K562 (cell line): Measurements from ENCODE around the gene BICC1. TPM values are rescaled to one million over a fixed set of nuclear protein-coding genes. Genes with fewer than 3 reads are reported as not detected.
A peak's percentile ranks its signal among the peaks of the same experiment; 100 is the strongest.

Experiments used
- ATAC-seq: fragments of 200-7000 bp; cut with Tn5 transposase; 3 replicates; pipeline ENCODE4 v1.9.1; 2020; ENCODE audit warnings: moderate library complexity
- BruUV-seq: library from RNA; stranded (reverse); fragments of 400-500 nt; replicated peaks from 2 replicates; lab custom pipeline; 2021; lab: Mats Ljungman, UMichigan
- CTCF ChIA-PET: fragments of 300-600 bp; formaldehyde crosslinking; extraction: SDS; loops from one replicate; lab custom pipeline; 2021; ENCODE audit warnings: low intra/inter-chr PET ratio; lab: Yijun Ruan, JAX
- POLR2A ChIA-PET: fragments of 300-600, 350-650 bp; sonication (Branson Sonifier 250); formaldehyde crosslinking; extraction: SDS; loops from one replicate; lab custom pipeline; 2021; ENCODE audit warnings: antibody characterized with exemption, inconsistent platforms; lab: Yijun Ruan, JAX
- DNase-seq, 4 experiments: peaks; one replicate each; pipeline versions ENCODE4 v3.0.0 to v3.0.0-alpha.2; 2011 to 2018; ENCODE audit warnings: low spot score in 3 of 4, mixed read lengths in 3 of 4; ENCODE audit errors: extremely low read depth in 1 of 4
- FAIRE-seq: peaks from 2 replicates; lab custom pipeline; 2011; peaks lifted over from hg19 to GRCh38; lab: Jason Lieb, UNC
- H2AFZ ChIP-seq: 2 replicates; pipeline ENCODE4 v1.6.0; 2011; ENCODE audit warnings: low read depth, low read length, control low read depth, inconsistent platforms
- H3K27ac ChIP-seq: fragments of 200-600 bp; 3 replicates; pipeline ENCODE4 v1.8.0; 2011; ENCODE audit warnings: low read depth, mild to moderate bottlenecking, control low read depth, inconsistent platforms, low read length, moderate library complexity, mixed read lengths; ENCODE audit errors: extremely low read depth
- H3K27me3 ChIP-seq, 2 experiments: fragments of 300-600 bp in 1 of 2; 2 replicates in 1 of 2; 3 replicates in 1 of 2; pipeline versions ENCODE4 v1.6.0 to v1.8.0; 2011; ENCODE audit warnings: inconsistent platforms in 2 of 2, low read length in 2 of 2, mild to moderate bottlenecking in 1 of 2, mixed read lengths in 1 of 2, moderate library complexity in 1 of 2; ENCODE audit not compliant: control insufficient read depth in 2 of 2, insufficient read depth in 2 of 2
- H3K36me3 ChIP-seq: fragments of 300-600 bp; 3 replicates; pipeline ENCODE4 v1.8.0; 2011; ENCODE audit warnings: mild to moderate bottlenecking, low read length, inconsistent platforms; ENCODE audit not compliant: control insufficient read depth, insufficient read depth
- H3K4me1 ChIP-seq, 2 experiments: fragments of 200-600 bp in 1 of 2; replicated peaks in 1 of 2; 2 replicates in 1 of 2; 3 replicates in 1 of 2; pipeline versions ENCODE4 v1.5.1 to v1.8.0; 2011; ENCODE audit warnings: inconsistent platforms in 2 of 2, low read length in 2 of 2, mild to moderate bottlenecking in 1 of 2, mixed read lengths in 1 of 2, moderate library complexity in 1 of 2; ENCODE audit not compliant: control insufficient read depth in 2 of 2, insufficient read depth in 2 of 2
- H3K4me2 ChIP-seq: 2 replicates; pipeline ENCODE4 v1.6.1; 2011; ENCODE audit warnings: low read length, control low read depth, inconsistent platforms, mixed read lengths; ENCODE audit not compliant: insufficient read depth
- H3K4me3 ChIP-seq: fragments of 200-600 bp; sonication (generic), shearing (Covaris generic); 2 replicates; pipeline ENCODE4 v1.5.1; 2016; ENCODE audit warnings: control low read depth, inconsistent platforms
- H3K79me2 ChIP-seq: fragments of 200-600 bp; 3 replicates; pipeline ENCODE4 v1.8.0; 2011; ENCODE audit warnings: low read length, inconsistent platforms; ENCODE audit not compliant: control insufficient read depth, insufficient read depth
- H3K9ac ChIP-seq, 2 experiments: 2 replicates each; pipeline versions ENCODE4 v1.6.0 to v1.6.1; 2011; ENCODE audit warnings: low read depth in 2 of 2, low read length in 2 of 2, control low read depth in 1 of 2, inconsistent platforms in 1 of 2, mild to moderate bottlenecking in 1 of 2, mixed read lengths in 1 of 2; ENCODE audit not compliant: insufficient read depth in 1 of 2
- H3K9me1 ChIP-seq: one replicate; pipeline ENCODE4 v1.6.0; 2011; ENCODE audit warnings: inconsistent platforms, mild to moderate bottlenecking, low read length, moderate library complexity; ENCODE audit not compliant: control insufficient read depth, insufficient read depth
- H3K9me3 ChIP-seq: replicated peaks from 2 replicates; pipeline ENCODE4 v1.5.1; 2011; ENCODE audit warnings: low read depth, low read length, inconsistent platforms; ENCODE audit not compliant: control insufficient read depth, insufficient read depth
- H4K20me1 ChIP-seq: replicated peaks from 2 replicates; pipeline ENCODE4 v1.6.1; 2011; ENCODE audit warnings: low read length, inconsistent platforms, mixed read lengths; ENCODE audit not compliant: control insufficient read depth, insufficient read depth
- RREB1 ChIP-seq: fragments of 250-450 bp; sonication (Bioruptor Pico); IDR thresholded peaks from 2 replicates; pipeline ENCODE4 v1.4.0; 2020
- SNRNP70 ChIP-seq: fragments of 200-400 bp; formaldehyde crosslinking; optimal IDR thresholded peaks from 2 replicates; pipeline ENCODE3; 2017; ENCODE audit warnings: low read depth, low read length
- SPI1 ChIP-seq: IDR thresholded peaks from 2 replicates; pipeline ENCODE4 v1.6.1; 2011; ENCODE audit warnings: low read depth, low read length, control low read depth, borderline replicate concordance
- ZNF57 ChIP-seq: fragments of 450-650 bp; formaldehyde crosslinking; IDR thresholded peaks from 2 replicates; pipeline ENCODE4 v1.4.0; 2020; ENCODE audit warnings: mild to moderate bottlenecking, moderate library complexity
- WGBS: fragments of 100-300 bp; shearing (Covaris generic); methylation state at CpG from one replicate; pipeline ENCODE4 v1.1.6; 2016; ENCODE audit warnings: low coverage, mixed read lengths; ENCODE audit not compliant: insufficient coverage; ENCODE audit errors: missing lambda C conversion rate; 5-methylcytosine and 5-hydroxymethylcytosine counted together
- in situ Hi-C: fragments of 300-500 bp; cut with MboI; formaldehyde crosslinking; loops from 4 replicates; pipeline ENCODE4 v1.15.0; 2018; ENCODE audit warnings: inconsistent platforms, mixed read lengths
- intact Hi-C: fragments of 100-400 bp; cut with micrococcal nuclease; formaldehyde crosslinking; loops from 2 replicates; pipeline ENCODE4 v1.14.2; 2022
- polyA plus RNA-seq, 8 experiments: library from polyadenylated mRNA; depleted of rRNA in 4 of 8; stranded (reverse) in 5 of 8; unstranded in 3 of 8; fragments of >200 nt; fragmentation: Nextera tagmentation in 2 of 8; fragmentation: Illumina TruSeq in 1 of 8; extraction: Ambion mirVana in 2 of 8; extraction: Trizol in 1 of 8; gene quantifications; 2 replicates each; pipeline versions ENCODE4 v1.2.1 to v1.2.3, GENCODE V29; 2011 to 2014; ENCODE audit warnings: inconsistent platforms in 1 of 8, missing spikeins in 1 of 8
- total RNA-seq, 7 experiments: library from RNA; depleted of rRNA in 6 of 7; stranded (reverse); fragments of >200 nt in 6 of 7; fragmentation: Illumina TruSeq in 2 of 7; extraction: Trizol in 2 of 7; gene quantifications; 2 replicates each; pipeline versions ENCODE4 v1.2.1 to v1.2.3, GENCODE V29; 2011 to 2021; ENCODE audit warnings: low replicate concordance in 1 of 7
- TF ChIP-seq, protein P1 (sequence below): sonication (generic); formaldehyde crosslinking; IDR thresholded peaks from 2 replicates; pipeline ENCODE4 v1.8.1; 2023; ENCODE audit warnings: mild to moderate bottlenecking, missing genetic modification reagents
- TF ChIP-seq, protein P2 (sequence below): fragments of 250-450 bp; sonication (Bioruptor Pico); IDR thresholded peaks from 2 replicates; pipeline ENCODE4 v1.4.0; 2020; ENCODE audit warnings: mild to moderate bottlenecking, moderate library complexity

Gene BICC1
- total and polyA plus RNA-seq, 9 of the 15 experiments (the other 6 are each of a cell fraction or from before 2014, with no cell fraction given), result not detected

DNA sequence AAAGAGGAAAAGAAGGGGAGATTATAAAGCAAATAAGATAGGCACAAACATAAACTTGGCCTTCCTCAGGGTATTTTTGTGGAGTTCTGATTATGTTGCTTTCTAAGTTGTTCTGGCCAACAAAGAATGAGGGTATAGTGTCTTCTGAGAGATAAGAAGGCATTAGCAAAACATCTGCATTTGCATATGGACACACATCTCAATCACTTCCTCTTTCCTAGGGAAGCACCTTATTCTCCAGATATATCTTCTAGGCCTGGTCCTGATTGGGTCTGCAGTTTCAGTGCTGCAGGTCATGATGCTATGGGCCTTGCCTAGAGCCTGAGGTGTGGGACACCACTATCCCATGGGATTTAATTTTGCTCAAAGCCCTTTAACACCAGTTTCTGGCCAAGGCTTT lies 355.0 kb downstream of the BICC1 start:
- Histone ChIP-seq H3K9me1 (no peaks in the 10 kb centered on the region), H2AFZ (no peak overlapping the region), H3K9ac (no peak overlapping the region), H3K36me3 (no peaks in the 10 kb centered on the region), H3K4me3 (no peak overlapping the region), H3K27ac (no peak overlapping the region), H3K27me3 (no peaks in the 10 kb centered on the region), H3K4me2 (no peak overlapping the region), H3K4me1 (no peaks in the 10 kb centered on the region), H3K9me3 (no peaks in the 10 kb centered on the region), H3K79me2 (no peaks in the 10 kb centered on the region), H4K20me1 (no peaks in the 10 kb centered on the region)
- in situ Hi-C loops, result no loop called here
- POLR2A ChIA-PET, result no interaction called here
- CTCF ChIA-PET, result no interaction called here
- intact Hi-C loops, result no loop called here
- DNase-seq, result no peak
- ATAC-seq, result no peak
- TF ChIP-seq ZNF57 (CRISPR knock-in tag), result no peak
- TF ChIP-seq SPI1, result peak; percentile 61
- no peak for TF ChIP-seq SNRNP70
- no peak for FAIRE-seq
- no TSS peak for BruUV-seq

DNA sequence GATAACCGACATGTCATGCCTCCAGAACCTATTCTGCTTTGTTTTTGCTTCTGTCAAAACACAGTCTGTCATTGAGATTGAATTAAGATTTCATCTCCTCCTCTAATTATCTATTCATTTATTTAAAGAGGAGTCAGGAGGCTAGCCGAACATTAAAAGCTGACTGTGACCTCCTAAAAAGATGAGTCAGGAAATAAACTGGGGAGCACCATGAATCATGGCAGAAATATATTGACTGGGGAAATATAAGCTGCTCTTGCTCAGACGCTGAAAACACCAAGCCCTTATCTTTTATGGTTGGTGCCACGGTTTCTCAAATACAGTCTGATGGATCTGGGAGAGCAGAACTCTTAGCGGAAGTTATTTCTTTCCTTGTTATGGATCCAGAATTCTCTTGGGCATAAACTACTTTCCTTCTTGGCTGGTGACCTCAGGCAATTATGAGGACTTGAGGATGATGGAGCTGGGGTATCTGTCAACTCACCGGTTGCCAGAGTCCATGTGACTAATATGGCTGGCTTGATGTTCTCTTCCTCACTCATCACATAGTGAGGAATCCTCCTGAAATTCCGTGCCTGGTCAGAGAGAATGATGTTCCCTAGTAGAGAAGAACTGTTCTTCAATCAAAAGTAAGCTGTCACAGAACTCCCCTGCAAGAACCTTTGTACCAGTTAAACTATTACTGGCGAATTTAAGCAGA lies 356.2 kb downstream of the BICC1 start:
- CTCF ChIA-PET, result no interaction called here
- no peaks in the 10 kb centered on the region for H3K27me3 ChIP-seq
- intact Hi-C loops (no loop called here), in situ Hi-C loops (no loop called here)
- no peaks in the 10 kb centered on the region for H4K20me1 ChIP-seq
- H3K27ac ChIP-seq, result no peak overlapping the region
- no peak overlapping the region for H3K9ac ChIP-seq
- 0% methylated on average over 8 of the region's 8 CpGs for WGBS
- H2AFZ ChIP-seq, result no peak overlapping the region
- H3K4me3 ChIP-seq, result no peak overlapping the region
- POLR2A ChIA-PET, result no interaction called here
- H3K9me1 ChIP-seq, result no peaks in the 10 kb centered on the region
- H3K4me2 ChIP-seq, result no peak overlapping the region
- BruUV-seq, result no TSS peak
- no peaks in the 10 kb centered on the region for H3K79me2 ChIP-seq
- FAIRE-seq, result no peak
- no peaks in the 10 kb centered on the region for H3K36me3 ChIP-seq
- ATAC-seq, result no peak
- no peak for DNase-seq
- H3K4me1 ChIP-seq, result no peaks in the 10 kb centered on the region
- no peaks in the 10 kb centered on the region for H3K9me3 ChIP-seq
- TF ChIP-seq, protein P1, sequence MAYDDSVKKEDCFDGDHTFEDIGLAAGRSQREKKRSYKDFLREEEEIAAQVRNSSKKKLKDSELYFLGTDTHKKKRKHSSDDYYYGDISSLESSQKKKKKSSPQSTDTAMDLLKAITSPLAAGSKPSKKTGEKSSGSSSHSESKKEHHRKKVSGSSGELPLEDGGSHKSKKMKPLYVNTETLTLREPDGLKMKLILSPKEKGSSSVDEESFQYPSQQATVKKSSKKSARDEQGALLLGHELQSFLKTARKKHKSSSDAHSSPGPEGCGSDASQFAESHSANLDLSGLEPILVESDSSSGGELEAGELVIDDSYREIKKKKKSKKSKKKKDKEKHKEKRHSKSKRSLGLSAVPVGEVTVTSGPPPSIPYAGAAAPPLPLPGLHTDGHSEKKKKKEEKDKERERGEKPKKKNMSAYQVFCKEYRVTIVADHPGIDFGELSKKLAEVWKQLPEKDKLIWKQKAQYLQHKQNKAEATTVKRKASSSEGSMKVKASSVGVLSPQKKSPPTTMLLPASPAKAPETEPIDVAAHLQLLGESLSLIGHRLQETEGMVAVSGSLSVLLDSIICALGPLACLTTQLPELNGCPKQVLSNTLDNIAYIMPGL (CRISPR knock-in tag), result no peak
- no peak for TF ChIP-seq RREB1 (CRISPR knock-in tag)
- TF ChIP-seq, protein P2, sequence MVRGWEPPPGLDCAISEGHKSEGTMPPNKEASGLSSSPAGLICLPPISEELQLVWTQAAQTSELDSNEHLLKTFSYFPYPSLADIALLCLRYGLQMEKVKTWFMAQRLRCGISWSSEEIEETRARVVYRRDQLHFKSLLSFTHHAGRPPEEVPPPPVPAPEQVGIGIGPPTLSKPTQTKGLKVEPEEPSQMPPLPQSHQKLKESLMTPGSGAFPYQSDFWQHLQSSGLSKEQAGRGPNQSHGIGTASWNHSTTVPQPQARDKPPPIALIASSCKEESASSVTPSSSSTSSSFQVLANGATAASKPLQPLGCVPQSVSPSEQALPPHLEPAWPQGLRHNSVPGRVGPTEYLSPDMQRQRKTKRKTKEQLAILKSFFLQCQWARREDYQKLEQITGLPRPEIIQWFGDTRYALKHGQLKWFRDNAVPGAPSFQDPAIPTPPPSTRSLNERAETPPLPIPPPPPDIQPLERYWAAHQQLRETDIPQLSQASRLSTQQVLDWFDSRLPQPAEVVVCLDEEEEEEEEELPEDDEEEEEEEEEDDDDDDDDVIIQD (CRISPR knock-in tag), result no peak
